DOHH2 (cell line): ENCODE results near the gene EDC4.

Experiments
- EZH2phosphoT487 ChIP-seq: fragments of 200-600 bp; sonication (generic); IDR thresholded peaks from 2 replicates; pipeline ENCODE4 v1.6.1; 2017; ENCODE audit warnings: borderline replicate concordance, mild to moderate bottlenecking, antibody characterized with exemption, low read length, moderate library complexity, mixed read lengths
- TF ChIP-seq, protein P1 (sequence below): fragments of 200-600 bp; sonication (generic); IDR thresholded peaks from one replicate; pipeline ENCODE4 v1.5.1; 2014; ENCODE audit warnings: antibody characterized with exemption, mild to moderate bottlenecking, low read depth, low read length; ENCODE audit not compliant: poor library complexity, severe bottlenecking

- TF ChIP-seq, protein P1, sequence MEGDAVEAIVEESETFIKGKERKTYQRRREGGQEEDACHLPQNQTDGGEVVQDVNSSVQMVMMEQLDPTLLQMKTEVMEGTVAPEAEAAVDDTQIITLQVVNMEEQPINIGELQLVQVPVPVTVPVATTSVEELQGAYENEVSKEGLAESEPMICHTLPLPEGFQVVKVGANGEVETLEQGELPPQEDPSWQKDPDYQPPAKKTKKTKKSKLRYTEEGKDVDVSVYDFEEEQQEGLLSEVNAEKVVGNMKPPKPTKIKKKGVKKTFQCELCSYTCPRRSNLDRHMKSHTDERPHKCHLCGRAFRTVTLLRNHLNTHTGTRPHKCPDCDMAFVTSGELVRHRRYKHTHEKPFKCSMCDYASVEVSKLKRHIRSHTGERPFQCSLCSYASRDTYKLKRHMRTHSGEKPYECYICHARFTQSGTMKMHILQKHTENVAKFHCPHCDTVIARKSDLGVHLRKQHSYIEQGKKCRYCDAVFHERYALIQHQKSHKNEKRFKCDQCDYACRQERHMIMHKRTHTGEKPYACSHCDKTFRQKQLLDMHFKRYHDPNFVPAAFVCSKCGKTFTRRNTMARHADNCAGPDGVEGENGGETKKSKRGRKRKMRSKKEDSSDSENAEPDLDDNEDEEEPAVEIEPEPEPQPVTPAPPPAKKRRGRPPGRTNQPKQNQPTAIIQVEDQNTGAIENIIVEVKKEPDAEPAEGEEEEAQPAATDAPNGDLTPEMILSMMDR = no peak
- no peak for TF ChIP-seq EZH2phosphoT487
Measured at GRCh38 chr16:67893743-67894399, 21.0 kb downstream of the EDC4 start.
